B cell (primary cell): ENCODE data around the gene DKK3. TPM values are rescaled to one million over a fixed set of nuclear protein-coding genes. Genes with fewer than 3 reads are reported as not detected.

ENCODE experiments used
- ATAC-seq: fragments of 200-7000 bp; cut with Tn5 transposase; one replicate; pipeline ENCODE4 v1.10.0; 2021; ENCODE audit warnings: low read depth, mild to moderate bottlenecking, moderate number of reproducible peaks, moderate library complexity
- CTCF ChIA-PET: fragments of 350-600 bp; sonication (Branson Sonifier 250); formaldehyde crosslinking; loops from one replicate; lab custom pipeline; 2021; ENCODE audit warnings: antibody characterized with exemption, inconsistent platforms; lab: Charles Lee
- POLR2A ChIA-PET: fragments of 350-600 bp; sonication (Branson Sonifier 250); formaldehyde crosslinking; loops from one replicate; lab custom pipeline; 2021; ENCODE audit warnings: antibody characterized with exemption; lab: Charles Lee
- DNase-seq: peaks from one replicate; pipeline ENCODE4 v3.0.0; 2013
- H2AFZ ChIP-seq: 2 replicates; pipeline ENCODE4 v1.6.1; 2012; ENCODE audit warnings: mild to moderate bottlenecking, low read depth, low read length; ENCODE audit not compliant: insufficient read depth, poor library complexity, severe bottlenecking
- H3K27ac ChIP-seq, 2 donors: 1 replicate in 1 of 2; 2 replicates in 1 of 2; pipeline ENCODE4 v1.5.1; 2012 to 2013; ENCODE audit warnings: low read length in 2 of 2, mild to moderate bottlenecking in 2 of 2, moderate library complexity in 1 of 2
- H3K27me3 ChIP-seq, 4 experiments: fragments of 200-600 bp in 1 of 4; sonication (generic) in 1 of 4; replicated peaks in 1 of 4; 1 replicate in 2 of 4; 2 replicates in 2 of 4; pipeline versions ENCODE4 v1.6.1 to v1.7.0; 2013 to 2016; ENCODE audit warnings: low read length in 3 of 4, mild to moderate bottlenecking in 2 of 4, mixed read lengths in 1 of 4, moderate library complexity in 1 of 4; ENCODE audit not compliant: insufficient read depth in 4 of 4, control insufficient read depth in 3 of 4; ENCODE audit errors: control extremely low read depth in 1 of 4
- H3K36me3 ChIP-seq, 2 experiments: replicated peaks in 1 of 2; 1 replicate in 1 of 2; 2 replicates in 1 of 2; pipeline versions ENCODE4 v1.6.1 to v1.7.1; 2013; ENCODE audit warnings: low read length in 1 of 2; ENCODE audit not compliant: insufficient read depth in 2 of 2, control insufficient read depth in 1 of 2; ENCODE audit errors: control extremely low read depth in 1 of 2, extremely low read depth in 1 of 2
- H3K4me1 ChIP-seq, 2 donors: fragments of 200-600 bp in 1 of 2; sonication (generic) in 1 of 2; 1 replicate in 1 of 2; 2 replicates in 1 of 2; pipeline versions ENCODE4 v1.5.1 to v1.6.1; 2013 to 2017; ENCODE audit warnings: low read length in 2 of 2; ENCODE audit not compliant: control insufficient read depth in 2 of 2, insufficient read depth in 2 of 2
- H3K4me2 ChIP-seq: replicated peaks from 2 replicates; pipeline ENCODE3; 2012; ENCODE audit warnings: mild to moderate bottlenecking, low read depth, low read length; ENCODE audit not compliant: poor library complexity, severe bottlenecking
- H3K4me3 ChIP-seq, 5 experiments: fragments of 200-600 bp in 1 of 5; sonication (generic) in 1 of 5; 1 replicate in 3 of 5; 2 replicates in 2 of 5; pipeline versions ENCODE4 v1.5.1 to v1.7.0; 2011 to 2016; ENCODE audit warnings: low read length in 4 of 5, mild to moderate bottlenecking in 4 of 5, low read depth in 2 of 5, control low read depth in 1 of 5, moderate library complexity in 1 of 5; ENCODE audit not compliant: insufficient read depth in 1 of 5; ENCODE audit errors: control extremely low read depth in 1 of 5, extremely low read depth in 1 of 5
- H3K79me2 ChIP-seq: fragments of 200-600 bp; sonication (generic); one replicate; pipeline ENCODE4 v1.6.0; 2016; ENCODE audit warnings: low read length; ENCODE audit not compliant: control insufficient read depth, insufficient read depth
- H3K9ac ChIP-seq: fragments of 200-600 bp; sonication (generic); 2 replicates; pipeline ENCODE4 v1.6.1; 2017; ENCODE audit warnings: mild to moderate bottlenecking, low read length, moderate library complexity
- H3K9me3 ChIP-seq, 3 donors: one replicate each; pipeline versions ENCODE4 v1.6.1 to v1.7.1; 2013; ENCODE audit warnings: low read length in 2 of 3; ENCODE audit not compliant: control insufficient read depth in 2 of 3, insufficient read depth in 1 of 3; ENCODE audit errors: control extremely low read depth in 1 of 3
- H4K20me1 ChIP-seq: 2 replicates; pipeline ENCODE4 v1.6.0; 2012; ENCODE audit warnings: mild to moderate bottlenecking, low read length; ENCODE audit not compliant: insufficient read depth, control insufficient read depth, poor library complexity, severe bottlenecking
- H3K27ac Mint-ChIP-seq: one replicate; pipeline ENCODE4 v1.8.0; 2021; ENCODE audit warnings: mixed read lengths
- H3K27me3 Mint-ChIP-seq: one replicate; pipeline ENCODE4 v1.8.0; 2021; ENCODE audit warnings: mixed read lengths
- H3K4me1 Mint-ChIP-seq: one replicate; pipeline ENCODE4 v1.8.0; 2021; ENCODE audit warnings: mixed read lengths
- H3K4me3 Mint-ChIP-seq: one replicate; pipeline ENCODE4 v1.8.0; 2021; ENCODE audit warnings: mixed read lengths
- H3K9me3 Mint-ChIP-seq: one replicate; pipeline ENCODE4 v1.8.0; 2022; ENCODE audit warnings: mixed read lengths; ENCODE audit not compliant: insufficient read depth
- CTCF ChIP-seq: fragments of 200-600 bp; IDR thresholded peaks from one replicate; pipeline ENCODE4 v1.8.0; 2022; ENCODE audit warnings: antibody characterized with exemption, mild to moderate bottlenecking
- EZH2 ChIP-seq: IDR thresholded peaks from 2 replicates; pipeline ENCODE4 v1.6.1; 2012; ENCODE audit warnings: borderline replicate concordance, low read depth, mild to moderate bottlenecking, moderate library complexity, low read length; ENCODE audit not compliant: insufficient read depth, poor library complexity, severe bottlenecking
- WGBS: methylation state at CpG from one replicate; pipeline ENCODE4 v1.1.5; 2013; ENCODE audit warnings: missing lambda C conversion rate; ENCODE audit not compliant: insufficient coverage; 5-methylcytosine and 5-hydroxymethylcytosine counted together
- intact Hi-C: fragments of 100-400 bp; cut with micrococcal nuclease; formaldehyde crosslinking; loops from one replicate; pipeline ENCODE4 v1.10.0; 2022
- polyA plus RNA-seq: library from polyadenylated mRNA; depleted of rRNA; stranded (reverse); fragments of >200 nt; gene quantifications from 2 replicates; pipeline ENCODE4 v1.2.3, GENCODE V29; 2012
- total RNA-seq, 2 donors: library from RNA; stranded (reverse); fragments of 120-200 nt in 1 of 2; gene quantifications; 1 replicate in 1 of 2; 2 replicates in 1 of 2; pipeline versions ENCODE4 v1.2.3 to v1.2.4, GENCODE V29; 2013 to 2022

Gene DKK3
- total and polyA plus RNA-seq, 2 donors (not counting 1 experiment from before 2014, with no cell fraction given), result 0.33 TPM; not detected in 1

- H4K20me1 ChIP-seq, result no peaks in the 10 kb centered on the region
- no peak for ATAC-seq
- H3K9ac ChIP-seq, result no peak overlapping the region
- no peak overlapping the region for H3K4me3 ChIP-seq
- no peak overlapping the region for H2AFZ ChIP-seq
- H3K36me3 ChIP-seq, result peaks cover 20 to 55% of the 10 kb centered on the region in 2 experiments
- H3K9me3 ChIP-seq, result no peaks in the 10 kb centered on the region
- POLR2A ChIA-PET, result no interaction called here
- Mint-ChIP-seq H3K27me3 (no peaks in the 10 kb centered on the region), H3K27ac (no peak overlapping the region), H3K9me3 (no peaks in the 10 kb centered on the region), H3K4me1 (no peaks in the 10 kb centered on the region), H3K4me3 (no peak overlapping the region)
- H3K79me2 ChIP-seq, result no peaks in the 10 kb centered on the region
- CTCF ChIA-PET, result interaction anchor here (0.7 kb wide), 1 partner anchor 27 kb away, joined by 3 read pairs; no protein-coding TSS in a partner anchor
- H3K4me1 ChIP-seq, result no peaks in the 10 kb centered on the region
- no peak overlapping the region for H3K27ac ChIP-seq
- H3K27me3 ChIP-seq, result no peaks in the 10 kb centered on the region
- H3K4me2 ChIP-seq, result no peak overlapping the region
- DNase-seq, result no peak
- TF ChIP-seq EZH2 (no peak), CTCF (no peak)
- intact Hi-C loops, result loop anchor here (5.0 kb wide), 1 partner anchor 43 kb away; no protein-coding TSS in a partner anchor
Observed at GRCh38 chr11:11940551-11940950, 67.9 kb downstream of the DKK3 start.

GRCh38 chr11:11937957-11938356 lies 70.5 kb downstream of the DKK3 start:
- TF ChIP-seq CTCF (no peak), EZH2 (no peak)
- Histone ChIP-seq H4K20me1 (no peaks in the 10 kb centered on the region), H3K79me2 (no peaks in the 10 kb centered on the region), H3K27me3 (no peaks in the 10 kb centered on the region), H3K4me2 (no peak overlapping the region), H2AFZ (no peak overlapping the region), H3K4me1 (no peaks in the 10 kb centered on the region), H3K4me3 (no peak overlapping the region), H3K9ac (no peak overlapping the region), H3K9me3 (no peaks in the 10 kb centered on the region), H3K27ac (no peak overlapping the region), H3K36me3 (peaks cover 29 to 69% of the 10 kb centered on the region in 2 experiments)
- H3K4me1 Mint-ChIP-seq, result no peaks in the 10 kb centered on the region
- H3K9me3 Mint-ChIP-seq, result no peaks in the 10 kb centered on the region
- no peaks in the 10 kb centered on the region for H3K27me3 Mint-ChIP-seq
- no peak overlapping the region for H3K27ac Mint-ChIP-seq
- intact Hi-C loops, result loop anchor here (10.0 kb wide), 1 partner anchor 143 kb away; no protein-coding TSS in a partner anchor
- ATAC-seq (no peak), DNase-seq (no peak)
- H3K4me3 Mint-ChIP-seq, result no peak overlapping the region
- no CpG with 5 or more reads among the region's 1 CpG for WGBS
- POLR2A ChIA-PET, result no interaction called here
- CTCF ChIA-PET, result no interaction called here
